SJCRH30 (cell line): ENCODE results near the gene CADM1. TPM values are rescaled to one million over a fixed set of nuclear protein-coding genes. Genes with fewer than 3 reads are reported as not detected.

Source experiments
- DNase-seq, 2 experiments: peaks; one replicate each; pipeline ENCODE4 v3.0.0-alpha.2; 2015 to 2020
- H3K27ac ChIP-seq: fragments of 250-450 bp; sonication (Bioruptor Pico); 2 replicates; pipeline ENCODE4 v1.5.1; 2020; ENCODE audit warnings: mild to moderate bottlenecking, moderate library complexity
- H3K27me3 ChIP-seq: fragments of 250-450 bp; sonication (Bioruptor Pico); 2 replicates; pipeline ENCODE4 v1.5.1; 2020; ENCODE audit warnings: mild to moderate bottlenecking, moderate library complexity
- H3K36me3 ChIP-seq: fragments of 250-450 bp; sonication (Bioruptor Pico); 2 replicates; pipeline ENCODE4 v1.5.1; 2020; ENCODE audit warnings: mild to moderate bottlenecking, moderate library complexity
- H3K4me1 ChIP-seq: fragments of 250-450 bp; sonication (Bioruptor Pico); 2 replicates; pipeline ENCODE4 v1.5.1; 2020; ENCODE audit warnings: mild to moderate bottlenecking, moderate library complexity
- H3K4me3 ChIP-seq: fragments of 250-450 bp; sonication (Bioruptor Pico); 2 replicates; pipeline ENCODE4 v1.5.1; 2020; ENCODE audit warnings: mild to moderate bottlenecking, moderate library complexity
- H3K9me3 ChIP-seq: fragments of 250-450 bp; sonication (Bioruptor Pico); replicated peaks from 2 replicates; pipeline ENCODE4 v1.5.1; 2020; ENCODE audit warnings: mild to moderate bottlenecking, moderate library complexity
- total RNA-seq: library from RNA; depleted of rRNA; stranded (reverse); fragments of >200 nt; shearing (Covaris generic); gene quantifications from 2 replicates; pipeline ENCODE4 v1.2.3, GENCODE V29; 2014

The CADM1 gene
- total RNA-seq, 1 experiment from 2014 or later, result 6.0 TPM

- H3K27me3 ChIP-seq, result no peaks in the 10 kb centered on the region
- H3K36me3 ChIP-seq, result no peaks in the 10 kb centered on the region
- no peak for DNase-seq
- H3K4me1 ChIP-seq, result no peaks in the 10 kb centered on the region
- no peaks in the 10 kb centered on the region for H3K9me3 ChIP-seq
- no peak overlapping the region for H3K4me3 ChIP-seq
- no peak overlapping the region for H3K27ac ChIP-seq
These were observed 246.0 kb downstream of the CADM1 start for GRCh38 chr11:115258216-115258615.

GRCh38 chr11:115257678-115258077 is 246.5 kb downstream of the CADM1 start:
- H3K4me3 ChIP-seq, result no peak overlapping the region
- no peaks in the 10 kb centered on the region for H3K27me3 ChIP-seq
- no peaks in the 10 kb centered on the region for H3K4me1 ChIP-seq
- no peaks in the 10 kb centered on the region for H3K9me3 ChIP-seq
- DNase-seq, result no peak
- no peak overlapping the region for H3K27ac ChIP-seq
- H3K36me3 ChIP-seq, result no peaks in the 10 kb centered on the region

GRCh38 chr11:115257270-115257669 is 246.9 kb downstream of the CADM1 start:
- no peaks in the 10 kb centered on the region for H3K36me3 ChIP-seq
- H3K4me3 ChIP-seq, result no peak overlapping the region

GRCh38 chr11:115256397-115257197 is 247.6 kb downstream of the CADM1 start:
- Histone ChIP-seq H3K36me3 (no peaks in the 10 kb centered on the region), H3K4me3 (no peak overlapping the region), H3K9me3 (no peaks in the 10 kb centered on the region), H3K27me3 (no peaks in the 10 kb centered on the region), H3K27ac (no peak overlapping the region), H3K4me1 (no peaks in the 10 kb centered on the region)
- DNase-seq, result no peak

More at GRCh38 chr11:115257270-115257669, 246.9 kb downstream of the CADM1 start:
- Histone ChIP-seq H3K27me3 (no peaks in the 10 kb centered on the region), H3K4me1 (no peaks in the 10 kb centered on the region), H3K27ac (no peak overlapping the region), H3K9me3 (no peaks in the 10 kb centered on the region)
- DNase-seq, result no peak

- no peak overlapping the region for H3K27ac ChIP-seq
- H3K36me3 ChIP-seq, result no peaks in the 10 kb centered on the region
- no peaks in the 10 kb centered on the region for H3K4me1 ChIP-seq
- no peak overlapping the region for H3K4me3 ChIP-seq
- DNase-seq, result no peak
- no peaks in the 10 kb centered on the region for H3K9me3 ChIP-seq
- no peaks in the 10 kb centered on the region for H3K27me3 ChIP-seq
These were observed 249.0 kb downstream of the CADM1 start for GRCh38 chr11:115255006-115255762.

- H3K9me3 ChIP-seq, result no peaks in the 10 kb centered on the region
- no peak for DNase-seq
- no peaks in the 10 kb centered on the region for H3K36me3 ChIP-seq
- H3K4me1 ChIP-seq, result no peaks in the 10 kb centered on the region
- H3K27me3 ChIP-seq, result no peaks in the 10 kb centered on the region
- H3K27ac ChIP-seq, result no peak overlapping the region
- H3K4me3 ChIP-seq, result no peak overlapping the region
These were observed 253.1 kb downstream of the CADM1 start for GRCh38 chr11:115251126-115251525.

GRCh38 chr11:115249061-115249578 is 255.1 kb downstream of the CADM1 start:
- Histone ChIP-seq H3K9me3 (no peaks in the 10 kb centered on the region), H3K4me1 (no peaks in the 10 kb centered on the region), H3K36me3 (no peaks in the 10 kb centered on the region), H3K4me3 (no peak overlapping the region), H3K27me3 (no peaks in the 10 kb centered on the region), H3K27ac (no peak overlapping the region)
- DNase-seq, result no peak

- Histone ChIP-seq H3K9me3 (no peaks in the 10 kb centered on the region), H3K4me1 (no peaks in the 10 kb centered on the region), H3K27me3 (no peaks in the 10 kb centered on the region), H3K36me3 (no peaks in the 10 kb centered on the region), H3K27ac (no peak overlapping the region), H3K4me3 (no peak overlapping the region)
- no peak for DNase-seq
These were observed 256.3 kb downstream of the CADM1 start for GRCh38 chr11:115247953-115248352.

- H3K4me3 ChIP-seq, result no peak overlapping the region
- no peak for DNase-seq
- no peaks in the 10 kb centered on the region for H3K27me3 ChIP-seq
- H3K36me3 ChIP-seq, result no peaks in the 10 kb centered on the region
- H3K9me3 ChIP-seq, result no peaks in the 10 kb centered on the region
- H3K27ac ChIP-seq, result no peak overlapping the region
- no peaks in the 10 kb centered on the region for H3K4me1 ChIP-seq
These were observed 256.9 kb downstream of the CADM1 start for GRCh38 chr11:115247361-115247760.

- H3K4me1 ChIP-seq, result no peaks in the 10 kb centered on the region
- no peaks in the 10 kb centered on the region for H3K36me3 ChIP-seq
- H3K27ac ChIP-seq, result no peak overlapping the region
- H3K27me3 ChIP-seq, result no peaks in the 10 kb centered on the region
- H3K4me3 ChIP-seq, result no peak overlapping the region
- no peak for DNase-seq
- H3K9me3 ChIP-seq, result no peaks in the 10 kb centered on the region
These were observed 259.5 kb downstream of the CADM1 start for GRCh38 chr11:115244758-115245157.

- no peak for DNase-seq
- no peak overlapping the region for H3K27ac ChIP-seq
- H3K36me3 ChIP-seq, result no peaks in the 10 kb centered on the region
- no peaks in the 10 kb centered on the region for H3K9me3 ChIP-seq
- no peak overlapping the region for H3K4me3 ChIP-seq
- no peaks in the 10 kb centered on the region for H3K4me1 ChIP-seq
- H3K27me3 ChIP-seq, result no peaks in the 10 kb centered on the region
These were observed 259.9 kb downstream of the CADM1 start for GRCh38 chr11:115244296-115244695.

- DNase-seq, result no peak
- H3K27ac ChIP-seq, result no peak overlapping the region
- no peak overlapping the region for H3K4me3 ChIP-seq
- no peaks in the 10 kb centered on the region for H3K36me3 ChIP-seq
- no peaks in the 10 kb centered on the region for H3K9me3 ChIP-seq
- H3K4me1 ChIP-seq, result no peaks in the 10 kb centered on the region
- no peaks in the 10 kb centered on the region for H3K27me3 ChIP-seq
These were observed 261.2 kb downstream of the CADM1 start for GRCh38 chr11:115242982-115243381.

GRCh38 chr11:115241899-115242298 is 262.3 kb downstream of the CADM1 start:
- no peak for DNase-seq
- no peaks in the 10 kb centered on the region for H3K27me3 ChIP-seq
- no peaks in the 10 kb centered on the region for H3K9me3 ChIP-seq
- H3K4me3 ChIP-seq, result no peak overlapping the region
- no peaks in the 10 kb centered on the region for H3K4me1 ChIP-seq
- no peak overlapping the region for H3K27ac ChIP-seq
- H3K36me3 ChIP-seq, result no peaks in the 10 kb centered on the region

- DNase-seq, result no peak
- Histone ChIP-seq H3K27ac (no peak overlapping the region), H3K4me3 (no peak overlapping the region), H3K36me3 (no peaks in the 10 kb centered on the region), H3K27me3 (no peaks in the 10 kb centered on the region), H3K9me3 (no peaks in the 10 kb centered on the region), H3K4me1 (no peaks in the 10 kb centered on the region)
These were observed 265.4 kb downstream of the CADM1 start for GRCh38 chr11:115238791-115239190.

- H3K4me1 ChIP-seq, result no peaks in the 10 kb centered on the region
- H3K4me3 ChIP-seq, result no peak overlapping the region
- DNase-seq, result no peak
- no peaks in the 10 kb centered on the region for H3K27me3 ChIP-seq
- no peak overlapping the region for H3K27ac ChIP-seq
- no peaks in the 10 kb centered on the region for H3K36me3 ChIP-seq
- no peaks in the 10 kb centered on the region for H3K9me3 ChIP-seq
These were observed 266.1 kb downstream of the CADM1 start for GRCh38 chr11:115238086-115238485.
